ENCODE results near the gene PTH2R.

PTH2R gene

DNA sequence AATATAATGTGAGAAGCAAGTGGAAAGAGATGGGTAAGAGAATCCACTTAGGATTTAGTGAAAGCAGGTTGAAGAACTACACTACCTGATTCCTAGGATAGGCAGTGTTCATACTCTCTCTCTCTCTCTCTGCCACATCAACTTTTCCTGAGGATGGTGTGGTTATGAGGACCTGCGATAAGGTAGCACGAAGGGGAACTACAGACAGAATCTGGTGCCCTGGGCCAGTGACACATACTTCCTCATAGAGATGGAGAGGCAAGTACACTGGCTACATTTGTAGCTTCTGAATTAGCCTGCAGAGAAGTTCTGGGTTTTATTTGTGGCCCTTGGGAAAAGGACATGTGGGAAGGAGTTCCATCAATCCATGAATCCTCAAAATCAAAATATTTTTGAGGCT lies 44.5 kb downstream of the PTH2R start:
- TF ChIP-seq, protein P1, sequence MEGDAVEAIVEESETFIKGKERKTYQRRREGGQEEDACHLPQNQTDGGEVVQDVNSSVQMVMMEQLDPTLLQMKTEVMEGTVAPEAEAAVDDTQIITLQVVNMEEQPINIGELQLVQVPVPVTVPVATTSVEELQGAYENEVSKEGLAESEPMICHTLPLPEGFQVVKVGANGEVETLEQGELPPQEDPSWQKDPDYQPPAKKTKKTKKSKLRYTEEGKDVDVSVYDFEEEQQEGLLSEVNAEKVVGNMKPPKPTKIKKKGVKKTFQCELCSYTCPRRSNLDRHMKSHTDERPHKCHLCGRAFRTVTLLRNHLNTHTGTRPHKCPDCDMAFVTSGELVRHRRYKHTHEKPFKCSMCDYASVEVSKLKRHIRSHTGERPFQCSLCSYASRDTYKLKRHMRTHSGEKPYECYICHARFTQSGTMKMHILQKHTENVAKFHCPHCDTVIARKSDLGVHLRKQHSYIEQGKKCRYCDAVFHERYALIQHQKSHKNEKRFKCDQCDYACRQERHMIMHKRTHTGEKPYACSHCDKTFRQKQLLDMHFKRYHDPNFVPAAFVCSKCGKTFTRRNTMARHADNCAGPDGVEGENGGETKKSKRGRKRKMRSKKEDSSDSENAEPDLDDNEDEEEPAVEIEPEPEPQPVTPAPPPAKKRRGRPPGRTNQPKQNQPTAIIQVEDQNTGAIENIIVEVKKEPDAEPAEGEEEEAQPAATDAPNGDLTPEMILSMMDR (conservative IDR thresholded peaks at IDR 0.05), result no peak
- no peak overlapping the region for H3K27ac ChIP-seq

DNA sequence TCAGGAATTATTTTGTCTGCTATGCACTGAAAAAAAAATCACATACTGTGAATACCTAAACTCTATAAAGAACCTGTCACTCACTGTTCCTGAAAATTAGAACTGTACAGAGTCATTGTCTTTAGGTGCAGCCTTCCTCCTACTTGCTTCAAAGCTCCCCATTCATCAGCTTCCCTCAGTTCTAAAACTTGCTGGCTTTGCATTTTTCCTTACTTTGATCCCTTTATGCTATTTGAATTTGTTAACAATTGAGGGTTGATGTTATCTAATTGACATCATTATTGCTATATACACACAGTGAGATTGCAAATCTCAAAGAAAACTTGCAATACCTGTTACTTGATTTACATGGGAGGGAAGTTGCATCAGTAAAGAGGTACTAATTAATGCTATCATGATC lies 48.3 kb downstream of the PTH2R start:
- H3K27ac ChIP-seq, result no peak overlapping the region
- TF ChIP-seq, protein P1 (conservative IDR thresholded peaks at IDR 0.05), result no peak

DNA sequence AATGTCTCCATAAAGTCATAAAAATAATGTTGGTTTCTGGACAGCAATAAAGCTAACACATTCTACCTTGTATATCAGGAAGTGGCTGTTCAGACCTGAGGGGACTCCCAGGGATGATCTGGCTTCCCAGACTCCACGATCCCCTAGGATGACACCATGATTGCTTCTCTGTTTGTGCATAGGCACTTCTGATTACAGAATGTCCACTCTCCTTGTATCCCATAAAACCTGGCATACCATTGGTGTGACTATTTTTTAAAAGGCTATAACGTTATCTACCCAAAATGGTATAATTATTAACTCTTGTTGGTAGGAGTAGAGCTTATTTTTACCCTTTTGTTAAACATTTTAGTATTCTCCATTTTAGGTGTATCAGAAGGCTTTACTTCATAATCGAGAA lies 57.1 kb downstream of the PTH2R start:
- TF ChIP-seq, protein P1 (conservative IDR thresholded peaks at IDR 0.05), result no peak
- no peak overlapping the region for H3K27ac ChIP-seq

DNA sequence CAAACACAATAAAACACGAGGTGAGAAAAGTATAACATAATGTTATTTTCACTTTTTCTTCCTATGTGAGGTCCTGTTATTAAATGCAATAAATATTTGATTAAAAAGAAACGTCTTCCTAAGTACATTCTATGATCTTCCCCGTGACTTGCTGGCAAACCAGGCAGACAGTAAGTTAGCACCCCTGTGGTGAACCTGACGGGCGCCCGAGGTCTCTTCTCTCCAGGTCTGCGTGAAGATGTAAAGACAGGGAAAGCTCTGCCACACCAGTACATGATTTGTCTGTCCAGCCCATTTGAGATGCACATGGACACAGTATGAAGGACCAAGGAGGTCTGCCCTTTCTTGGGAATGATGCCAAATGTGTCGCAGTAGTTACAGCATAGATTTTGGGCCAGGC lies 57.6 kb downstream of the PTH2R start:
- TF ChIP-seq, protein P1 (conservative IDR thresholded peaks at IDR 0.05), result no peak
- no peak overlapping the region for H3K27ac ChIP-seq

DNA sequence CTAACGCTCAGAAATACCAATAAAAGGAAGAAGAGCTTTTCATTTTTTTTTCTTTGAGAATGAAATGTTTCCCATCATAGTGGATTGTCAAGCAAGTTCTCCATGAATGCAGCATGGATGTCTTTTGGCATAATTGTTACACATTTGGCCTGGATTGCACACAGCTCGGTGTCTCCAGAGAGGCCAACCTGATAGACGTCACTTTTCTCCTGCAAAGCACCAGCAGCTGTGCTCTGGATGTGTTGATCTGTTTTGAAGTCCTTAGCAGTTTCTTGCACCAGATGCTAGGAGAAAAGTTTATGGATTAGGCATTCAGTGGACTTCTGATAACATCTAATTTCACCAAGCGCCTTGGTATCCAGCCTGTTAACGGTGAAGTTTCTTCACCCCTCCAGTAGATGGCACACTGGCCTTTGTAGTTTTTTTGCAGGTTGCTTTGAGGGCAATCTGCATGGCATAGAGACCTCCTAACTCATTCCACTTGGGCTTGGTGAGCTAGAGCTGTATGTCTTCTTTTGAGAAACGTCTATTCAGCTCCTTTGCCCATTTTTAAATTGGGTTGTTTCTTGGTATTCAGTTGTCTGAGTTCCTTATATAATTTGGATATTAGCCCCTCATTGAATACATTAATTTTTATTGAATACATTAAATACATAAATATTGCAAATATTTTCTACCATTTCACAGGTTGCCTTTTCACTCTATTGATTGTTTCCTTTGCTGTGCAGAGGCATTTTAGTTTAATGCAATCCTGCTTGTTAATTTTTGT lies 59.7 kb downstream of the PTH2R start:
- TF ChIP-seq, protein P1 (conservative IDR thresholded peaks at IDR 0.05), result peak; percentile 82
- no peak overlapping the region for H3K27ac ChIP-seq

DNA sequence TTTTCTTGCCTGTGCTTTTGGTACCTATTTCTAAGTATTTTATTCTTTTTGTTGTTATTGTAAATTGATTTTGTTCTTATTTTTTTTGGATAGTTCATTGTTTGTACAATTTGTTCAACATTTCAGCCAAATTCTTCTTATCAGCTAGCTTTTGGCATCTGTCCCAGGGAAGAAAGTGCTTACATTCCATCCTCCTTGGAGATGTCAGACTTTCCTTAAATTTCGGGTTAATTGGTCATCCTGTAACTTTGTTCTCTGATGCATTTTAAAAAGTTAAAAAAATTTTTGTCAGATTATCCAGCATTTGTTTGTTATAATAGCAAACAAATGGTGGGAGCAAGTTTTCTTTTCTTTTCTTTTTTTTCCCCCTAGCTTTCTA lies 60.3 kb downstream of the PTH2R start:
- TF ChIP-seq, protein P1 (conservative IDR thresholded peaks at IDR 0.05), result no peak
- H3K27ac ChIP-seq, result no peak overlapping the region

DNA sequence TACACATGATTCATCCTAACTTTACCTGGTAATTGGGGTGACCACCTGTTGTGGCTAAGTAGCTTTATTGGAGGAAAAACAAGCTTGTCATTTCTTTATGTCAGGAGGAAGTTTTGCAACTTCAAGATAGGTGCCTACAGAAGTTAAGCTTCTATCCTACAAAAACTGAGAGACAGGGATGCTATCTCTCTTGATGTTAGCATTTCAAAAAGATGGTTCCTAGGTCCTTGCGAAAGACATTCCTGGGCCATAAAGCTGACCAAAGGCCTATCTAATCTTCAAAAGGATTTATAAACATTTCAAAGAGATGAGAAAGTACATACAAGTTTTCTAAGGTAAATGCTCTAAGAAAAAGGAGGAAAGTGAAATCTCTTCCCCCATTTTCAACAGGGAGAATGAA lies 61.0 kb downstream of the PTH2R start:
- no peak overlapping the region for H3K27ac ChIP-seq
- TF ChIP-seq, protein P1 (conservative IDR thresholded peaks at IDR 0.05), result no peak
